ENCODE data around the gene REEP5.

DNA sequence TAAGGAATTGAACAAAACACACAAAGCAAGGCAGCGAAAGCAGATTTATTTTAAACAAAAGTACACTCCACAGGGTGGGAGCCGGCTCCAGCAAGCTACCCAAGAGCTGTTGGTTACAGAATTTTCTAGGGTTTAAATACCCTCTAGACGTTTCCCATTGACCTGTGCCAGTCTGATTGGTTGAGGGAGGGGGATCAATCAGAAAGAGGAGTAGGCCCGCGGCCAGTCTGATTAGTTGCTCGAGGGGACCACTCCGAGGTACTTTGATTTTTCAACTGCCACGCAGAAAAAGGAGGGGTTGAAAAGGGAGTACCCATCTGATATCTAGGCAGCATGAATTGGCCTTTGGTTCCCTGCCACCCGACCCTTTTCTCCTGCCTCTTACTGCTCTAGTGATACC is 59.9 kb downstream of the REEP5 start:
- TF ChIP-seq, protein P1, sequence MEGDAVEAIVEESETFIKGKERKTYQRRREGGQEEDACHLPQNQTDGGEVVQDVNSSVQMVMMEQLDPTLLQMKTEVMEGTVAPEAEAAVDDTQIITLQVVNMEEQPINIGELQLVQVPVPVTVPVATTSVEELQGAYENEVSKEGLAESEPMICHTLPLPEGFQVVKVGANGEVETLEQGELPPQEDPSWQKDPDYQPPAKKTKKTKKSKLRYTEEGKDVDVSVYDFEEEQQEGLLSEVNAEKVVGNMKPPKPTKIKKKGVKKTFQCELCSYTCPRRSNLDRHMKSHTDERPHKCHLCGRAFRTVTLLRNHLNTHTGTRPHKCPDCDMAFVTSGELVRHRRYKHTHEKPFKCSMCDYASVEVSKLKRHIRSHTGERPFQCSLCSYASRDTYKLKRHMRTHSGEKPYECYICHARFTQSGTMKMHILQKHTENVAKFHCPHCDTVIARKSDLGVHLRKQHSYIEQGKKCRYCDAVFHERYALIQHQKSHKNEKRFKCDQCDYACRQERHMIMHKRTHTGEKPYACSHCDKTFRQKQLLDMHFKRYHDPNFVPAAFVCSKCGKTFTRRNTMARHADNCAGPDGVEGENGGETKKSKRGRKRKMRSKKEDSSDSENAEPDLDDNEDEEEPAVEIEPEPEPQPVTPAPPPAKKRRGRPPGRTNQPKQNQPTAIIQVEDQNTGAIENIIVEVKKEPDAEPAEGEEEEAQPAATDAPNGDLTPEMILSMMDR (IDR thresholded peaks at IDR 0.05; ENCODE audit: insufficient read depth, low read depth, low read length) = no peak
- TF ChIP-seq EZH2 (IDR thresholded peaks at IDR 0.05; ENCODE audit: insufficient read depth, low read length) = no peak
